RWPE2 (cell line): ENCODE measurements around the gene CCNJL.

Source experiments
- ATAC-seq: fragments of 200-7000 bp; cut with Tn5 transposase; 3 replicates; pipeline ENCODE4 v1.9.1; 2021; ENCODE audit warnings: low read depth
- DNase-seq: peaks from one replicate; pipeline ENCODE4 v3.0.0-alpha.2; 2020; ENCODE audit warnings: low spot score
- H3K27ac ChIP-seq: fragments of 450-650 bp; 2 replicates; pipeline ENCODE4 v1.5.1; 2017; ENCODE audit warnings: mild to moderate bottlenecking; ENCODE audit not compliant: poor library complexity, severe bottlenecking
- H3K27me3 ChIP-seq: fragments of 250-450 bp; sonication (Bioruptor Pico); 2 replicates; pipeline ENCODE4 v1.5.1; 2021; ENCODE audit warnings: mild to moderate bottlenecking, moderate library complexity; ENCODE audit not compliant: insufficient read depth, poor library complexity, severe bottlenecking
- H3K36me3 ChIP-seq: fragments of 250-450 bp; sonication (Bioruptor Pico); 2 replicates; pipeline ENCODE4 v1.5.1; 2020; ENCODE audit warnings: low read depth, mild to moderate bottlenecking, moderate library complexity
- H3K4me1 ChIP-seq: fragments of 250-450 bp; sonication (Bioruptor Pico); 2 replicates; pipeline ENCODE4 v1.5.1; 2021; ENCODE audit warnings: mild to moderate bottlenecking, moderate library complexity; ENCODE audit not compliant: insufficient read depth, poor library complexity, severe bottlenecking
- H3K4me3 ChIP-seq: fragments of 250-450 bp; sonication (Bioruptor Pico); 2 replicates; pipeline ENCODE4 v1.5.1; 2021; ENCODE audit warnings: mild to moderate bottlenecking, moderate library complexity; ENCODE audit not compliant: severe bottlenecking
- H3K9me3 ChIP-seq: fragments of 250-450 bp; sonication (Bioruptor Pico); 2 replicates; pipeline ENCODE4 v1.5.1; 2021; ENCODE audit warnings: mild to moderate bottlenecking, moderate library complexity; ENCODE audit not compliant: severe bottlenecking
- CTCF ChIP-seq: fragments of 450-650 bp; IDR thresholded peaks from one replicate; pipeline ENCODE4 v1.5.1; 2017; ENCODE audit warnings: mild to moderate bottlenecking, moderate library complexity; ENCODE audit not compliant: poor library complexity, severe bottlenecking

The CCNJL gene, protein sequence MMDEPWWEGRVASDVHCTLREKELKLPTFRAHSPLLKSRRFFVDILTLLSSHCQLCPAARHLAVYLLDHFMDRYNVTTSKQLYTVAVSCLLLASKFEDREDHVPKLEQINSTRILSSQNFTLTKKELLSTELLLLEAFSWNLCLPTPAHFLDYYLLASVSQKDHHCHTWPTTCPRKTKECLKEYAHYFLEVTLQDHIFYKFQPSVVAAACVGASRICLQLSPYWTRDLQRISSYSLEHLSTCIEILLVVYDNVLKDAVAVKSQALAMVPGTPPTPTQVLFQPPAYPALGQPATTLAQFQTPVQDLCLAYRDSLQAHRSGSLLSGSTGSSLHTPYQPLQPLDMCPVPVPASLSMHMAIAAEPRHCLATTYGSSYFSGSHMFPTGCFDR

DNA sequence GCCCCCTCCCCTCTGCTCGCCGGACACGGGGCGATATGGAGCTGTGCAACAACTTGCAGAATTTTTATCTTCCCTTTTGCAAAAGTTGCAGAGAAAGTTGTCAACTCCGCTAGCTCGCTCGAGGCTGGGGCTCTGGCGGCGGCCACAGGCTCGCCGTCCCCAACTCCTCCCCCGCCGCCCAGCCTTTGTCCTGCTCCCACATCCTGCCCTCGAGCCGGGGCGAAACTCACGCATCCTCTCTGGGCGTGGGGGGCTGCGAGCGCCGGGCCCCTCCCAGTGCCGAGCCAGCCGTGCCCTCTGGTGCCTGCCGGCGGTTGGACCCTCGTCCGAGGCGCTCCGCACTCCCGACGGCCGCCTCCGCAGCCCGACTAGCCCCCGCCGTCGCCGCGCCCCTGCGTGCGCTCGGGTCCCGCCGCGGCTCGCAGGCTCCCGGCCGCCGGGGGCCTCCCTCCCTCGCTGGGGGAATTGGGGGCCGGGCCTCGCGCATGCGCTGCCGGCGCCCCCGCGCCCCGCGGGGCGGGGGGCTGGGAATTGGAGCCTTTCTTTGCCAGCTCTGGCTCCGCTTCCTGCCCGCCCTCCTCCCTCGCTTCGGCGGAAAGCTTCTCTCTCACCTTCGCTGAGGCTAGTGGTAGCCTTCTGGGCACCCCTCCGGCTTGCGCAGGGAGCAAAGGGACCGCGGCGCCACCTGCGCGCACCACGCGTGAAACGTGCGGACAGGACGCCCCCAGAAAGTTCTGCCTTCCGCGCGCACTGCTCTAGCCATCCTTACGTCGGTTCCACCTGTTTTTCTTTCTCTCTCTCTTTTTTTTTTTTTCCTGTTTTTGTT lies at the start of gene CCNJL:
Gene CCNJL, minus strand, starts transcription at position 431 of the 826 bp plus-strand sequence. CDS start 641 bp downstream, outside the sequence.
- DNase-seq (peak; percentile 80), ATAC-seq (peak; percentile 42)
- TF ChIP-seq CTCF: no peak
- peaks cover 27% of the 10 kb centered on the region for H3K4me1 ChIP-seq
- H3K27ac ChIP-seq: peak within 1 kb of the TSS; percentile 44
- H3K9me3 ChIP-seq: no peaks in the 10 kb centered on the region
- peak within 1 kb of the TSS; percentile 92 for H3K4me3 ChIP-seq
- H3K36me3 ChIP-seq: peaks cover 17% of the 10 kb centered on the region; the same call in 1 of the 2 replicates
- H3K27me3 ChIP-seq: no peaks in the 10 kb centered on the region

GRCh38 chr5:160361624-160362228 lies 49.4 kb upstream of the CCNJL start:
- H3K36me3 ChIP-seq: no peaks in the 10 kb centered on the region
- ATAC-seq (no peak), DNase-seq (no peak)
- no peaks in the 10 kb centered on the region for H3K9me3 ChIP-seq
- H3K27ac ChIP-seq: no peak overlapping the region
- no peaks in the 10 kb centered on the region for H3K27me3 ChIP-seq
- H3K4me1 ChIP-seq: no peaks in the 10 kb centered on the region
- no peak overlapping the region for H3K4me3 ChIP-seq
- no peak for TF ChIP-seq CTCF

DNA sequence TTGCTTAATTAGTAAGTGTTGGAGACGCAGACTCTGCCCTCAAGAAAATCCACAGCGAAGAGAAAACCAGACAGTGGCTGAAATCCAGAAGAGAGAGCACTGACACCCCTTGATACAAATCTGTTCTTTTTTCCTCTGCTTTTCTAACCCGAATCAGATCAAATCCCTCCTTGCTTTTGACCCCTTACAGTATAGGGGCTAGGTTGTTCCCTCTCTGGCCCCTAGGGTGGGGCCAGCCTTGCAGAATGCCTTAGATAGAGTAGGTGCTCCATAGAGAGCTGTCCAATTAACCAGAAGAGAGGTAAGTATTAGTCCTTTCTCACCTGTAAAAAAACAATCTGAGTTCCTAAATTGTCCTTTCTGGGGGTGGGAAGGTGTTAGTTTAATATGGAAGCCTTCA lies 47.9 kb upstream of the CCNJL start:
- DNase-seq: no peak
- Histone ChIP-seq H3K36me3 (no peaks in the 10 kb centered on the region), H3K27me3 (no peaks in the 10 kb centered on the region), H3K4me3 (no peak overlapping the region), H3K27ac (no peak overlapping the region), H3K4me1 (no peaks in the 10 kb centered on the region), H3K9me3 (no peaks in the 10 kb centered on the region)
- no peak for TF ChIP-seq CTCF
- ATAC-seq: no peak

GRCh38 chr5:160359816-160360215 lies 47.5 kb upstream of the CCNJL start:
- peak; percentile 32; the same call in 1 of the 3 replicates for ATAC-seq
- no peak for TF ChIP-seq CTCF
- H3K27ac ChIP-seq: no peak overlapping the region
- H3K27me3 ChIP-seq: no peaks in the 10 kb centered on the region
- DNase-seq: no peak
- no peaks in the 10 kb centered on the region for H3K9me3 ChIP-seq
- no peaks in the 10 kb centered on the region for H3K36me3 ChIP-seq
- no peaks in the 10 kb centered on the region for H3K4me1 ChIP-seq
- H3K4me3 ChIP-seq: no peak overlapping the region
